GM12878 (cell line): ENCODE data around the gene MAGEB17. TPM values are rescaled to one million over a fixed set of nuclear protein-coding genes. Genes with fewer than 3 reads are reported as not detected.

Experiments
- ATAC-seq: fragments of 200-7000 bp; cut with Tn5 transposase; 3 replicates; pipeline ENCODE4 v1.9.1; 2020; ENCODE audit warnings: mild to moderate bottlenecking, moderate library complexity
- BruUV-seq: library from RNA; stranded (reverse); fragments of 400-500 nt; replicated peaks from 2 replicates; lab custom pipeline; 2021; lab: Mats Ljungman, UMichigan
- CTCF ChIA-PET: fragments of 300-600 bp; sonication (Branson Sonifier 250); formaldehyde crosslinking; extraction: SDS; loops from one replicate; lab custom pipeline; 2021; ENCODE audit warnings: inconsistent platforms; lab: Yijun Ruan, JAX
- POLR2A ChIA-PET: fragments of 350-600 bp; formaldehyde crosslinking; extraction: SDS; loops from one replicate; lab custom pipeline; 2021; ENCODE audit warnings: inconsistent platforms; lab: Charles Lee
- RAD21 ChIA-PET: fragments of 300-600 bp; sonication (Branson Sonifier 250); formaldehyde crosslinking; loops from one replicate; lab custom pipeline; 2023; ENCODE audit warnings: antibody characterized with exemption; ENCODE audit not compliant: unreplicated experiment; lab: Charles Lee
- SMC1A ChIA-PET: fragments of 300-600 bp; sonication (Branson Sonifier 250); formaldehyde crosslinking; loops from one replicate; lab custom pipeline; 2023; ENCODE audit not compliant: unreplicated experiment, uncharacterized antibody; lab: Charles Lee
- DNase-seq: peaks from one replicate; pipeline ENCODE4 v3.0.0-alpha.2; 2011; ENCODE audit warnings: low read depth, low spot score
- FAIRE-seq: peaks from 3 replicates; lab custom pipeline; 2011; peaks lifted over from hg19 to GRCh38; lab: Jason Lieb, UNC
- H2AFZ ChIP-seq: 2 replicates; pipeline ENCODE4 v1.6.0; 2011; ENCODE audit warnings: low read depth, low read length, control low read depth; ENCODE audit not compliant: control insufficient read depth
- H3K27ac ChIP-seq: 2 replicates; pipeline ENCODE4 v1.5.1; 2011; ENCODE audit warnings: control low read depth; ENCODE audit not compliant: control insufficient read depth, insufficient read depth
- H3K27me3 ChIP-seq, 2 experiments: replicated peaks in 1 of 2; 2 replicates each; pipeline versions ENCODE4 v1.6.0 to v1.6.1; 2011; ENCODE audit warnings: low read length in 1 of 2; ENCODE audit not compliant: control insufficient read depth in 2 of 2, insufficient read depth in 2 of 2
- H3K36me3 ChIP-seq, 2 experiments: 2 replicates each; pipeline ENCODE4 v1.5.1; 2011; ENCODE audit warnings: low read length in 1 of 2; ENCODE audit not compliant: control insufficient read depth in 2 of 2, insufficient read depth in 2 of 2
- H3K4me1 ChIP-seq: 2 replicates; pipeline ENCODE4 v1.6.1; 2011; ENCODE audit warnings: mild to moderate bottlenecking, low read length, moderate library complexity, mixed read lengths; ENCODE audit not compliant: control insufficient read depth, insufficient read depth
- H3K4me2 ChIP-seq: 2 replicates; pipeline ENCODE4 v1.6.0; 2011; ENCODE audit warnings: control low read depth; ENCODE audit not compliant: control insufficient read depth, insufficient read depth
- H3K4me3 ChIP-seq: fragments of 200-600 bp; sonication (generic); 2 replicates; pipeline ENCODE4 v1.5.1; 2016
- H3K79me2 ChIP-seq: 2 replicates; pipeline ENCODE4 v1.6.0; 2011; ENCODE audit warnings: low read length; ENCODE audit not compliant: control insufficient read depth, insufficient read depth
- H3K9ac ChIP-seq: 2 replicates; pipeline ENCODE4 v1.8.0; 2011; ENCODE audit warnings: low read length, control low read depth, mixed read lengths; ENCODE audit not compliant: control insufficient read depth, insufficient read depth
- H3K9me3 ChIP-seq: replicated peaks from 3 replicates; pipeline ENCODE4 v1.5.1; 2011; ENCODE audit warnings: mild to moderate bottlenecking, low read length; ENCODE audit not compliant: control insufficient read depth, insufficient read depth
- H4K20me1 ChIP-seq: 2 replicates; pipeline ENCODE4 v1.6.0; 2011; ENCODE audit not compliant: control insufficient read depth, insufficient read depth
- ATF7 ChIP-seq: fragments of 450-650 bp; IDR thresholded peaks from 2 replicates; pipeline ENCODE4 v1.6.1; 2016; ENCODE audit warnings: low read depth, mild to moderate bottlenecking
- BCL11A ChIP-seq: IDR thresholded peaks from 2 replicates; pipeline ENCODE4 v1.6.1; 2011; ENCODE audit warnings: low read depth, low read length
- GATAD2B ChIP-seq: fragments of 450-650 bp; conservative IDR thresholded peaks from 2 replicates; pipeline ENCODE4 v1.6.1; 2017; ENCODE audit warnings: low read depth, mild to moderate bottlenecking, moderate library complexity
- HCFC1 ChIP-seq: fragments of 150-350 bp; IDR thresholded peaks from 2 replicates; pipeline ENCODE4 v1.6.1; 2014; ENCODE audit warnings: low read length
- HDGF ChIP-seq: fragments of 450-650 bp; IDR thresholded peaks from 2 replicates; pipeline ENCODE4 v1.6.1; 2016; ENCODE audit warnings: antibody characterized with exemption
- MEF2A ChIP-seq: IDR thresholded peaks from 2 replicates; pipeline ENCODE4 v1.6.1; 2011; ENCODE audit warnings: low read depth, mild to moderate bottlenecking, low read length, moderate library complexity; ENCODE audit not compliant: insufficient read depth
- NBN ChIP-seq: fragments of 450-650 bp; IDR thresholded peaks from 2 replicates; pipeline ENCODE4 v1.6.1; 2016
- SIN3A ChIP-seq: IDR thresholded peaks from 2 replicates; pipeline ENCODE4 v1.6.1; 2012; ENCODE audit warnings: low read depth, low read length, improper control_type of control experiment
- WGBS: methylation state at CpG from one replicate; pipeline ENCODE4 v1.1.6; 2016; ENCODE audit warnings: low lambda C conversion rate; ENCODE audit not compliant: insufficient replicate concordance, insufficient coverage; ENCODE audit errors: missing lambda C conversion rate; 5-methylcytosine and 5-hydroxymethylcytosine counted together
- in situ Hi-C: fragments of 300-500 bp; cut with MboI; formaldehyde crosslinking; loops from 9 replicates; pipeline ENCODE4 v1.14.3; 2018; ENCODE audit warnings: mixed read lengths
- intact Hi-C: fragments of 100-400 bp; cut with micrococcal nuclease; formaldehyde crosslinking; loops from one replicate; pipeline ENCODE4 v1.14.2; 2022; ENCODE audit not compliant: unreplicated experiment
- polyA plus RNA-seq, 11 experiments: library from polyadenylated mRNA; depleted of rRNA in 4 of 11; unstranded in 6 of 11; stranded (reverse) in 5 of 11; fragments of >200 nt; fragmentation: Nextera tagmentation in 4 of 11; fragmentation: Illumina TruSeq in 1 of 11; extraction: Ambion mirVana in 4 of 11; extraction: Trizol in 1 of 11; gene quantifications; 1 replicate in 1 of 11; 2 replicates in 10 of 11; pipeline versions ENCODE4 v1.2.1 to v1.2.3, GENCODE V29; 2011 to 2016; ENCODE audit warnings: inconsistent platforms in 2 of 11, missing spikeins in 2 of 11, low read depth in 1 of 11
- total RNA-seq, 4 experiments: library from RNA; depleted of rRNA in 3 of 4; stranded (reverse); fragments of >200 nt in 3 of 4; fragmentation: Illumina TruSeq in 1 of 4; extraction: Trizol in 1 of 4; gene quantifications; 2 replicates each; pipeline versions ENCODE4 v1.2.1 to v1.2.3, GENCODE V29; 2013 to 2021
- TF ChIP-seq, protein P1 (sequence below): fragments of 450-650 bp; IDR thresholded peaks from 2 replicates; pipeline ENCODE4 v1.6.1; 2018; ENCODE audit warnings: borderline replicate concordance, mild to moderate bottlenecking; ENCODE audit not compliant: partially characterized antibody

The MAGEB17 gene
- total and polyA plus RNA-seq, 10 of the 15 experiments (the other 5 are each of a cell fraction or from before 2014, with no cell fraction given), result 0.05 to 0.21 TPM; not detected in 8

DNA sequence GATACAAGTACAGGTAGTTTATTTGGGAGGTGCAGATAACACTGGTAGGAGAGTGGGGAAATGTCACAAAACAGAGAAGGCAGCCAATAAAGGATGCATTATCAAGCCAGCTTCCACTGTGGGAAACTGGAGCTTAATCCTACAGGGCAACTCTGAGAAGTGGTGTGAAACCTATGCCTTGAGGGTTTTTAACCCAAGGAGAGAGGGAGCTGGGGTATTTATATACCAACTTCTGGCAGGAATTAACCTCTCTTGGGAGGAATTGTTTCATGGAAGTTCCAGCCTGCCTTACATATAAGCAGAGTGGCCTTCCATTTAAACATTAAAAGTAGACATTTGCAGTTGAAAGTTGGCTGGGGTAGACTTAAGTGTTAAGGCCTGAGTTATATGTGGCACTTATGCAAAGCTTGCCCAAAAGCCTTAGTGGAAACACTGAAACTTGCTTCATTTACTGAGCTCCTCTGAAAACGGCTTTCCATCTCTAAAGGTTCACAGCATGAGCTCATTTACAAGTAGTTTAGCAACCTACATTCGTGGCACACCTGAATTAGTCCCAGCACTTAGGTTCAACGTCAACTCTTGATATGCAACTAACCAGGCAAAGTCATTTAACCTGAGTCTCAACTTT, 19.2 kb downstream of the MAGEB17 start:
- ATAC-seq, result no peak

More for the DNA sequence above, 19.2 kb downstream of the MAGEB17 start:
- TF ChIP-seq ATF7 (no peak), NBN (no peak), SIN3A (no peak), HDGF (no peak), GATAD2B (no peak), HCFC1 (no peak), BCL11A (no peak), MEF2A (no peak)
- TF ChIP-seq, protein P1, sequence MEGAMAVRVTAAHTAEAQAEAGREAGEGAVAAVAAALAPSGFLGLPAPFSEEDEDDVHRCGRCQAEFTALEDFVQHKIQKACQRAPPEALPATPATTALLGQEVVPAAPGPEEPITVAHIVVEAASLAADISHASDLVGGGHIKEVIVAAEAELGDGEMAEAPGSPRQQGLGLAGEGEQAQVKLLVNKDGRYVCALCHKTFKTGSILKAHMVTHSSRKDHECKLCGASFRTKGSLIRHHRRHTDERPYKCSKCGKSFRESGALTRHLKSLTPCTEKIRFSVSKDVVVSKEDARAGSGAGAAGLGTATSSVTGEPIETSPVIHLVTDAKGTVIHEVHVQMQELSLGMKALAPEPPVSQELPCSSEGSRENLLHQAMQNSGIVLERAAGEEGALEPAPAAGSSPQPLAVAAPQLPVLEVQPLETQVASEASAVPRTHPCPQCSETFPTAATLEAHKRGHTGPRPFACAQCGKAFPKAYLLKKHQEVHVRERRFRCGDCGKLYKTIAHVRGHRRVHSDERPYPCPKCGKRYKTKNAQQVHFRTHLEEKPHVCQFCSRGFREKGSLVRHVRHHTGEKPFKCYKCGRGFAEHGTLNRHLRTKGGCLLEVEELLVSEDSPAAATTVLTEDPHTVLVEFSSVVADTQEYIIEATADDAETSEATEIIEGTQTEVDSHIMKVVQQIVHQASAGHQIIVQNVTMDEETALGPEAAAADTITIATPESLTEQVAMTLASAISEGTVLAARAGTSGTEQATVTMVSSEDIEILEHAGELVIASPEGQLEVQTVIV, result no peak
- TF ChIP-seq, all 136 proteins: peak for 0
- no peaks in the 10 kb centered on the region for H3K79me2 ChIP-seq
- H3K27ac ChIP-seq, result no peak overlapping the region
- no peaks in the 10 kb centered on the region for H3K27me3 ChIP-seq
- H2AFZ ChIP-seq, result no peak overlapping the region
- SMC1A ChIA-PET, result interaction anchor here (1.1 kb wide), 2 partner anchors 14 to 26 kb away, joined by 3 read pairs; no protein-coding TSS in a partner anchor
- no peaks in the 10 kb centered on the region for H4K20me1 ChIP-seq
- WGBS, result 14% methylated on average over 3 of the region's 3 CpGs
- H3K9ac ChIP-seq, result no peak overlapping the region
- BruUV-seq, result no TSS peak
- no peaks in the 10 kb centered on the region for H3K9me3 ChIP-seq
- no peak overlapping the region for H3K4me3 ChIP-seq
- CTCF ChIA-PET, result interaction anchor here (1.2 to 1.4 kb wide), 2 partner anchors 24 to 48 kb away, joined by 3 to 4 read pairs; no protein-coding TSS in a partner anchor
- FAIRE-seq (no peak), DNase-seq (no peak)
- no peak overlapping the region for H3K4me2 ChIP-seq
- in situ Hi-C loops, result no loop called here
- H3K4me1 ChIP-seq, result no peaks in the 10 kb centered on the region
- POLR2A ChIA-PET, result no interaction called here
- H3K36me3 ChIP-seq, result no peaks in the 10 kb centered on the region
- RAD21 ChIA-PET, result interaction anchor here (1.0 kb wide), 2 partner anchors 49 to 61 kb away, joined by 3 to 4 read pairs; no protein-coding TSS in a partner anchor
- intact Hi-C loops, result no loop called here
